Measurements from ENCODE around the gene C1orf210.

DNA sequence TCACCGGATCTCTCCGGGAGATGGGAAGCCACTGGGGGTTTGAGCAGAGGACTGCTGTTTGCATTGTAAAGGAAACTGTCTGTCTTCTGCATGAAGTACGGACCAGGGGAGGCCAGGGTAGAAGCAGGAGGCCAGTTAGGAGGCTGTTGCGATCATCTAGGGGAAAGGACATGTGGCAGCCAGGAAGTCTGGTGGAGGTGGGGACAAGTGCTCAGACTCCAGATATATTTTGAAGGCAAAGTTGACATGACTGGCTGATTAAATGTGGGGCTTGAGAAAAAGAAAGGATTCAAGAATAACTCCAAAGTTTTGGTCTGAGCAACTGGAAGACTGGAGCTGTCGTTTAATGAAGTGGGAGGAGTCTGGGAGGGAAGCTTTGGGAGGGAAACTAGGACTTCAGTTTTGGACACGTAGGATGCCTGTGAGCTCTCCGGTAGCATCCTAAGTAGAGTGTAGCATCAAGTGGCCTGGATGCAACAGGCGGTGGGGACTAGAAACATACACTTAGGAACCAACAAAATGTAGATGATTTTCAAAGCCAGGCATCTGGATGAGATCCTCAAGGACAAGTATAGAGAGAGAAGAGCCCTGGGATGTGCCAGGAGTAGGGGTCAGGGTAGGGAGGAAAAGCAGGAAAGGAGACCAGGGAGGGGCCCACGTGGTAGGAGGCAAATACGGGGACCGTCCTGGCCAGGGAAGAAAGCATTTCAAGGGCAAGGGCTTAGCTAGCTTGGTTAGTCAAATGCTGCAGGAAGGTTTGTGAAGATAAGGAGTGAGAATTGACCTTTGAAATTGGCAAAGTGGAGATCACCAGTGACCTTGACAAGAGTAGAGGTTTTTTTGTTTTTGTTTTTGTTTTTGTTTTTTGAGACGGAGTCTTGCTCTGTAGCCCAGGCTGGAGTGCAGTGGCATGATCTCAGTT, 3.7 kb upstream of the C1orf210 start:
- no peak for TF ChIP-seq POLR2A (IDR thresholded peaks at IDR 0.05)
- TF ChIP-seq, protein P1, sequence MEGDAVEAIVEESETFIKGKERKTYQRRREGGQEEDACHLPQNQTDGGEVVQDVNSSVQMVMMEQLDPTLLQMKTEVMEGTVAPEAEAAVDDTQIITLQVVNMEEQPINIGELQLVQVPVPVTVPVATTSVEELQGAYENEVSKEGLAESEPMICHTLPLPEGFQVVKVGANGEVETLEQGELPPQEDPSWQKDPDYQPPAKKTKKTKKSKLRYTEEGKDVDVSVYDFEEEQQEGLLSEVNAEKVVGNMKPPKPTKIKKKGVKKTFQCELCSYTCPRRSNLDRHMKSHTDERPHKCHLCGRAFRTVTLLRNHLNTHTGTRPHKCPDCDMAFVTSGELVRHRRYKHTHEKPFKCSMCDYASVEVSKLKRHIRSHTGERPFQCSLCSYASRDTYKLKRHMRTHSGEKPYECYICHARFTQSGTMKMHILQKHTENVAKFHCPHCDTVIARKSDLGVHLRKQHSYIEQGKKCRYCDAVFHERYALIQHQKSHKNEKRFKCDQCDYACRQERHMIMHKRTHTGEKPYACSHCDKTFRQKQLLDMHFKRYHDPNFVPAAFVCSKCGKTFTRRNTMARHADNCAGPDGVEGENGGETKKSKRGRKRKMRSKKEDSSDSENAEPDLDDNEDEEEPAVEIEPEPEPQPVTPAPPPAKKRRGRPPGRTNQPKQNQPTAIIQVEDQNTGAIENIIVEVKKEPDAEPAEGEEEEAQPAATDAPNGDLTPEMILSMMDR (IDR thresholded peaks at IDR 0.05), result no peak
